ENCODE results near the gene CFAP99.

CFAP99 gene

DNA sequence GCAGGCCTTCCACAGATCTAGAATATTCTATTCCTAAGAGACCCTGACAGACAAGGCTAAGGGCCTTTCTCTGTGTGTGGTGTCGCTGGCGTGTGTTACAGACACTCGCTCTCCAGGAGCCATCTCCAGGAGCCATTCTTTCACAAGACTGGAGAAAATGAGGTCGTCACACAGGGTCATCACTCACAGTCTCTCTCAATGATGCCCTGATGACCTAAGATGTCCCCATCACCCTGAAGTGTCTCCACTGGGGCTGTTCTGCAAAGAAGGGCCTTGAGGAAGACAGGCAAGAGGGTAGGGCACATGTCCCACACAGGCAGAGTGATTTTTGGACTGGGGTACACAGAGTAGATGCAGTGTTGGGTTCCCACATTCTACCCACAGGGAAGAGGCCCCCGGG lies 35.0 kb upstream of the CFAP99 start:
- TF ChIP-seq POLR2A (IDR thresholded peaks at IDR 0.05; ENCODE audit: low read depth, low read length), result no peak
- TF ChIP-seq POLR2AphosphoS5 (IDR thresholded peaks at IDR 0.05; ENCODE audit: low read depth, low read length), result no peak
- no peak for TF ChIP-seq POU2F2 (IDR thresholded peaks at IDR 0.05; ENCODE audit: low read depth, low read length)
- TF ChIP-seq TAF1 (IDR thresholded peaks at IDR 0.05; ENCODE audit: low read depth, low read length), result no peak
- no peak for TF ChIP-seq SPI1 (IDR thresholded peaks at IDR 0.05; ENCODE audit: low read depth, low read length)
- no peak for TF ChIP-seq PAX5 (IDR thresholded peaks at IDR 0.05; ENCODE audit: insufficient read depth, low read length, severe bottlenecking)
- FAIRE-seq (no peak), DNase-seq (ENCODE audit: insufficient read length, low spot score) (no peak)

GRCh38 chr4:2384245-2384644 lies 34.5 kb upstream of the CFAP99 start:
- DNase-seq (ENCODE audit: insufficient read length, low spot score) (no peak), FAIRE-seq (no peak)
- TF ChIP-seq PAX5 (IDR thresholded peaks at IDR 0.05; ENCODE audit: insufficient read depth, low read length, severe bottlenecking) (no peak), POLR2AphosphoS5 (IDR thresholded peaks at IDR 0.05; ENCODE audit: low read depth, low read length) (no peak), SPI1 (IDR thresholded peaks at IDR 0.05; ENCODE audit: low read depth, low read length) (no peak), POLR2A (IDR thresholded peaks at IDR 0.05; ENCODE audit: low read depth, low read length) (no peak), TAF1 (IDR thresholded peaks at IDR 0.05; ENCODE audit: low read depth, low read length) (no peak)

GRCh38 chr4:2385516-2385915 lies 33.2 kb upstream of the CFAP99 start:
- FAIRE-seq (no peak), DNase-seq (ENCODE audit: insufficient read length, low spot score) (no peak)
- TF ChIP-seq TAF1 (IDR thresholded peaks at IDR 0.05; ENCODE audit: low read depth, low read length), result no peak
- TF ChIP-seq PAX5 (IDR thresholded peaks at IDR 0.05; ENCODE audit: insufficient read depth, low read length, severe bottlenecking), result no peak
- TF ChIP-seq POLR2AphosphoS5 (IDR thresholded peaks at IDR 0.05; ENCODE audit: low read depth, low read length), result no peak
- no peak for TF ChIP-seq POLR2A (IDR thresholded peaks at IDR 0.05; ENCODE audit: low read depth, low read length)
- TF ChIP-seq POU2F2 (IDR thresholded peaks at IDR 0.05; ENCODE audit: low read depth, low read length), result no peak
- TF ChIP-seq SPI1 (IDR thresholded peaks at IDR 0.05; ENCODE audit: low read depth, low read length), result no peak

GRCh38 chr4:2386717-2387116 lies 32.0 kb upstream of the CFAP99 start:
- no peak for FAIRE-seq
- no peak for DNase-seq (ENCODE audit: insufficient read length, low spot score)

GRCh38 chr4:2387218-2387617 lies 31.5 kb upstream of the CFAP99 start:
- DNase-seq (ENCODE audit: insufficient read length, low spot score), result no peak
- no peak for FAIRE-seq

More at GRCh38 chr4:2386717-2387116, 32.0 kb upstream of the CFAP99 start:
- TF ChIP-seq TAF1 (IDR thresholded peaks at IDR 0.05; ENCODE audit: low read depth, low read length), result no peak
- TF ChIP-seq SPI1 (IDR thresholded peaks at IDR 0.05; ENCODE audit: low read depth, low read length), result no peak
- no peak for TF ChIP-seq POLR2AphosphoS5 (IDR thresholded peaks at IDR 0.05; ENCODE audit: low read depth, low read length)
- TF ChIP-seq PAX5 (IDR thresholded peaks at IDR 0.05; ENCODE audit: insufficient read depth, low read length, severe bottlenecking), result no peak

GRCh38 chr4:2387829-2388228 lies 30.9 kb upstream of the CFAP99 start:
- FAIRE-seq (no peak), DNase-seq (ENCODE audit: insufficient read length, low spot score) (no peak)
- TF ChIP-seq PAX5 (IDR thresholded peaks at IDR 0.05; ENCODE audit: insufficient read depth, low read length, severe bottlenecking) (no peak), POLR2A (IDR thresholded peaks at IDR 0.05; ENCODE audit: low read depth, low read length) (no peak), POU2F2 (IDR thresholded peaks at IDR 0.05; ENCODE audit: low read depth, low read length) (no peak), SPI1 (IDR thresholded peaks at IDR 0.05; ENCODE audit: low read depth, low read length) (no peak), TAF1 (IDR thresholded peaks at IDR 0.05; ENCODE audit: low read depth, low read length) (no peak), POLR2AphosphoS5 (IDR thresholded peaks at IDR 0.05; ENCODE audit: low read depth, low read length) (no peak)

More at GRCh38 chr4:2387218-2387617, 31.5 kb upstream of the CFAP99 start:
- no peak for TF ChIP-seq POU2F2 (IDR thresholded peaks at IDR 0.05; ENCODE audit: low read depth, low read length)
- no peak for TF ChIP-seq SPI1 (IDR thresholded peaks at IDR 0.05; ENCODE audit: low read depth, low read length)
- TF ChIP-seq PAX5 (IDR thresholded peaks at IDR 0.05; ENCODE audit: insufficient read depth, low read length, severe bottlenecking), result no peak
- TF ChIP-seq POLR2AphosphoS5 (IDR thresholded peaks at IDR 0.05; ENCODE audit: low read depth, low read length), result no peak
- TF ChIP-seq POLR2A (IDR thresholded peaks at IDR 0.05; ENCODE audit: low read depth, low read length), result no peak
- TF ChIP-seq TAF1 (IDR thresholded peaks at IDR 0.05; ENCODE audit: low read depth, low read length), result no peak

- DNase-seq (ENCODE audit: insufficient read length, low spot score) (no peak), FAIRE-seq (no peak)
- TF ChIP-seq POLR2A (IDR thresholded peaks at IDR 0.05; ENCODE audit: low read depth, low read length) (no peak), POLR2AphosphoS5 (IDR thresholded peaks at IDR 0.05; ENCODE audit: low read depth, low read length) (no peak)
These were observed 30.1 kb upstream of the CFAP99 start for GRCh38 chr4:2388429-2389182.

GRCh38 chr4:2389691-2390090 lies 29.1 kb upstream of the CFAP99 start:
- TF ChIP-seq POLR2AphosphoS5 (IDR thresholded peaks at IDR 0.05; ENCODE audit: low read depth, low read length) (no peak), TAF1 (IDR thresholded peaks at IDR 0.05; ENCODE audit: low read depth, low read length) (no peak), POLR2A (IDR thresholded peaks at IDR 0.05; ENCODE audit: low read depth, low read length) (no peak), PAX5 (IDR thresholded peaks at IDR 0.05; ENCODE audit: insufficient read depth, low read length, severe bottlenecking) (no peak), SPI1 (IDR thresholded peaks at IDR 0.05; ENCODE audit: low read depth, low read length) (no peak), POU2F2 (IDR thresholded peaks at IDR 0.05; ENCODE audit: low read depth, low read length) (no peak)
- FAIRE-seq, result no peak
- DNase-seq (ENCODE audit: insufficient read length, low spot score), result no peak

DNA sequence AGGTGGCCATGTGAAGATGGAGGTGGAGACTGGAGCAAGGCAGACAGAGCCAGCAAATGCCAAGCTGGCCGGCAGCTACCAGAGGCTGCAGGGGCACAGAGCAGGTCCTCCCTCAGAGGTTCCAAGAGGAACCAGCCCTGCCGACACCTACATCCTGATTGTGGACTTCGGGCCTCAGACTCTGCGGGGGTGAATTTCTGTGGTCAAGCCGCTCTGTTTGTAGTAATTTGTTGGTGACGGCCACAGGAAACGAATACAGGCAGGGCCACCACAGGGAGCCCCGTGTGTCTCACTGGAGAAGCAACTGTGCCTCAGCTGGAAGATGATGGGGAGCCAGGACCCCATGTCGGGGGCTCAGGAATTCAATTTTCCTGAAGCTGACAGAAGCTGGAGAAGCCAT lies 28.6 kb upstream of the CFAP99 start:
- TF ChIP-seq SPI1 (IDR thresholded peaks at IDR 0.05; ENCODE audit: low read depth, low read length) (no peak), PAX5 (IDR thresholded peaks at IDR 0.05; ENCODE audit: insufficient read depth, low read length, severe bottlenecking) (no peak), TAF1 (IDR thresholded peaks at IDR 0.05; ENCODE audit: low read depth, low read length) (no peak), POLR2A (IDR thresholded peaks at IDR 0.05; ENCODE audit: low read depth, low read length) (no peak), POU2F2 (IDR thresholded peaks at IDR 0.05; ENCODE audit: low read depth, low read length) (no peak), POLR2AphosphoS5 (IDR thresholded peaks at IDR 0.05; ENCODE audit: low read depth, low read length) (no peak)
- DNase-seq (ENCODE audit: insufficient read length, low spot score) (no peak), FAIRE-seq (no peak)
